HL-60 (cell line): ENCODE data around the gene DAP.

ENCODE experiments used
- DNase-seq, 2 experiments: peaks; one replicate each; pipeline ENCODE4 v3.0.0-alpha.2; 2010 to 2020; ENCODE audit warnings: low read depth in 1 of 2, low spot score in 1 of 2
- H3K27ac ChIP-seq: fragments of 250-450 bp; sonication (Bioruptor Pico); replicated peaks from 2 replicates; pipeline ENCODE4 v1.5.1; 2020; ENCODE audit warnings: mild to moderate bottlenecking, moderate library complexity
- H3K27me3 ChIP-seq: fragments of 250-450 bp; sonication (Bioruptor Pico); 2 replicates; pipeline ENCODE4 v1.5.1; 2021; ENCODE audit warnings: mild to moderate bottlenecking, moderate library complexity; ENCODE audit not compliant: insufficient read depth, poor library complexity, severe bottlenecking
- H3K4me3 ChIP-seq: replicated peaks from 2 replicates; pipeline ENCODE4 v1.5.1; 2011; ENCODE audit warnings: mild to moderate bottlenecking, control low read depth, low read length; ENCODE audit not compliant: insufficient read depth
- CTCF ChIP-seq: IDR thresholded peaks from one replicate; pipeline ENCODE4 v1.5.1; 2011; ENCODE audit warnings: low read length, control low read depth, inconsistent platforms; ENCODE audit not compliant: insufficient read depth
- GABPA ChIP-seq: IDR thresholded peaks from 2 replicates; pipeline ENCODE4 v1.6.1; 2012; ENCODE audit warnings: low read depth
- POLR2AphosphoS5 ChIP-seq: IDR thresholded peaks from 2 replicates; pipeline ENCODE4 v1.6.1; 2012; ENCODE audit warnings: low read depth
- REST ChIP-seq: IDR thresholded peaks from 2 replicates; pipeline ENCODE4 v1.6.1; 2012; ENCODE audit warnings: low read depth; ENCODE audit not compliant: insufficient replicate concordance
- SPI1 ChIP-seq: IDR thresholded peaks from 2 replicates; pipeline ENCODE4 v1.6.1; 2012; ENCODE audit warnings: low read depth, mild to moderate bottlenecking, borderline replicate concordance

Gene DAP

GRCh38 chr5:10689391-10690081 is 71.5 kb downstream of the DAP start:
- DNase-seq, result peak in 1 of 2 experiments; percentile 57
- H3K27me3 ChIP-seq, result no peaks in the 10 kb centered on the region
- no peak overlapping the region for H3K4me3 ChIP-seq
- TF ChIP-seq CTCF (peak; percentile 11), POLR2AphosphoS5 (no peak), REST (no peak)
- no peak overlapping the region for H3K27ac ChIP-seq

GRCh38 chr5:10688651-10689171 is 72.3 kb downstream of the DAP start:
- DNase-seq, result no peak
- H3K27ac ChIP-seq, result no peak overlapping the region
- TF ChIP-seq POLR2AphosphoS5, result no peak
- no peaks in the 10 kb centered on the region for H3K27me3 ChIP-seq
- no peak overlapping the region for H3K4me3 ChIP-seq

GRCh38 chr5:10686890-10687289 is 74.1 kb downstream of the DAP start:
- Histone ChIP-seq H3K27me3 (no peaks in the 10 kb centered on the region), H3K27ac (no peak overlapping the region), H3K4me3 (no peak overlapping the region)
- no peak for DNase-seq
- TF ChIP-seq GABPA (no peak), SPI1 (no peak), CTCF (no peak), REST (no peak), POLR2AphosphoS5 (no peak)

GRCh38 chr5:10685115-10685521 is 75.9 kb downstream of the DAP start:
- TF ChIP-seq CTCF (no peak), SPI1 (no peak), POLR2AphosphoS5 (no peak), REST (no peak), GABPA (no peak)
- Histone ChIP-seq H3K4me3 (no peak overlapping the region), H3K27ac (no peak overlapping the region), H3K27me3 (no peaks in the 10 kb centered on the region)
- no peak for DNase-seq
